OCI-M2 (cell line): Measurements from ENCODE around the gene GATA6.

Experiments used
- DNase-seq: peaks from one replicate; lab custom pipeline; 2025; ENCODE audit not compliant: unreplicated experiment; lab: John Stamatoyannopoulos, UW

The GATA6 gene

GRCh38 chr18:22169011-22169888, at the start of gene GATA6:
Gene GATA6 (plus strand): TSS chr18:22169589. CDS start chr18:22171145, 1,556 bp downstream.
- no peak for DNase-seq

- no peak for DNase-seq
Observed at GRCh38 chr18:22124970-22125369, 44.4 kb upstream of the GATA6 start.

- no peak for DNase-seq
Observed at GRCh38 chr18:22128954-22129353, 40.4 kb upstream of the GATA6 start.

GRCh38 chr18:22129778-22130177, 39.6 kb upstream of the GATA6 start:
- DNase-seq = no peak

- DNase-seq = no peak
Observed at GRCh38 chr18:22132258-22132657, 37.1 kb upstream of the GATA6 start.

- no peak for DNase-seq
Observed at GRCh38 chr18:22132763-22133162, 36.6 kb upstream of the GATA6 start.

- DNase-seq = no peak
Observed at GRCh38 chr18:22136395-22136794, 33.0 kb upstream of the GATA6 start.

- DNase-seq = no peak
Observed at GRCh38 chr18:22141211-22141610, 28.2 kb upstream of the GATA6 start.

- DNase-seq = no peak
Observed at GRCh38 chr18:22143347-22144340, 25.7 kb upstream of the GATA6 start.

GRCh38 chr18:22145160-22145559, 24.2 kb upstream of the GATA6 start:
- no peak for DNase-seq

- no peak for DNase-seq
Observed at GRCh38 chr18:22149710-22150109, 19.7 kb upstream of the GATA6 start.

- no peak for DNase-seq
Observed at GRCh38 chr18:22152093-22152492, 17.3 kb upstream of the GATA6 start.

- no peak for DNase-seq
Observed at GRCh38 chr18:22153428-22153827, 16.0 kb upstream of the GATA6 start.

- no peak for DNase-seq
Observed at GRCh38 chr18:22155584-22155983, 13.8 kb upstream of the GATA6 start.

- DNase-seq = no peak
Observed at GRCh38 chr18:22159014-22159413, 10.4 kb upstream of the GATA6 start.

- DNase-seq = no peak
Observed at GRCh38 chr18:22161090-22161489, 8.3 kb upstream of the GATA6 start.

- no peak for DNase-seq
Observed at GRCh38 chr18:22163416-22164161, 5.8 kb upstream of the GATA6 start.

GRCh38 chr18:22164337-22165048, 4.9 kb upstream of the GATA6 start:
- DNase-seq = no peak

GRCh38 chr18:22165049-22165602, 4.3 kb upstream of the GATA6 start:
- DNase-seq = no peak

GRCh38 chr18:22165603-22166068, 3.8 kb upstream of the GATA6 start:
- no peak for DNase-seq
